T-helper 2 cell (primary cell): ENCODE data around the gene TFF3.
A peak's percentile ranks its signal among the peaks of the same experiment; 100 is the strongest.

ENCODE experiments used
- DNase-seq, 5 experiments: peaks; one replicate each; pipeline versions ENCODE4 v3.0.0 to v3.0.0-alpha.2; 2012 to 2022

The TFF3 gene

DNA sequence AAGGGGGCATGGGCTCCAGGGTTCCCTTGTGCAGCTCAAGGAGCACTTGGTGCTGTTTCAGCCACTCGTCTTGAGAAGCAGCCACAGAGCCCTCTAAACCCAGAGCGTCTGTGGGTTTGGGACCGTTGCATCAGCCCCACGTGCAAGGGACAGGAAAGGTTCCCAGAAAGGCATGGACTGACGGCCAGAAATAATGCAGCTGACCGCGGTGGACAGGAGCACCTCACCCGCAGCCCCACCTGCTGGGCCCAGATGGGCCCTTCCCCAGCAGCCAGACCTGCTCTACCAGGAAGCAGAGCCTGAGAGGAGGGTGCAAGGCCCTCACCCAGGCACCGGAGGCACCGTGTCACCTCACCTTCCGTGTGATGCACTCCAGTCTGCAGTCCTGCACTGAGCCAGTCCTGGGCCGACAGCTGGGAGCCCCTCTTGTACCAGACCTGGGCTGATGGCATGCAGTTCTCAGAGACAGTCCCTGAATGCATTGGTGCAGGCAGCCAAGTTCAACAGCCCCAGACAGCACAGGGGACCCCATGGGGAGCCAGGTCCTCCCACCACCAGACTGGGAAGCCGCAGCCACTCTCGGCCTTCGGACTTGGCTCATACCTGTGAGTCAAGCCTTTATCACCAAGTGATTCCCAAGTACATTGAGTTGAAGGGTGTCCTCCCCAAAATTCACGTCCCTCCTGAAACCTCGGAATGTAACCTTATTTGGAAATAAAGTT lies 4.8 kb upstream of the TFF3 start:
- no peak for DNase-seq

- no peak for DNase-seq
These were observed 4.2 kb upstream of the TFF3 start for GRCh38 chr21:42319376-42319775.

GRCh38 chr21:42317826-42318746 lies 2.9 kb upstream of the TFF3 start:
- no peak for DNase-seq

DNA sequence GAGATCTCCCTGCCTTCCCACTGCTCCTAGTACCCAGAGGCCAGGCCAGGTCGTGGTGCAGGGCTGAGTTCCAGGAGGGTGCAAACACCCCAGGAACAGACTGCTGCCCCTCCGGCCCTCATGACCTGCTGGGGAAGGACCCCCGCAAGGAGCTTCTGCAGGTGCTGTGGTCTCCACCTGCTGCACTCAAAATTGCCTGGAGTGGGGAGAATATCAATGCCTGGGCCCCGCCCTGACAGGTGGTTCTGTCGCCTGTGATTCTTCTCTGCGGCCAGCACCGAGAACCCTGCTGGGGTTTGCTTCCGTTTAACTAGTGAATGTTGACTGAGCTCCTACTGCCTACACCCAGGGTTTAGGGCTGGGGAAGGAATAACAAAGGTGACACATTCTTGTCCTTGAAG lies 2.1 kb upstream of the TFF3 start:
- no peak for DNase-seq

DNA sequence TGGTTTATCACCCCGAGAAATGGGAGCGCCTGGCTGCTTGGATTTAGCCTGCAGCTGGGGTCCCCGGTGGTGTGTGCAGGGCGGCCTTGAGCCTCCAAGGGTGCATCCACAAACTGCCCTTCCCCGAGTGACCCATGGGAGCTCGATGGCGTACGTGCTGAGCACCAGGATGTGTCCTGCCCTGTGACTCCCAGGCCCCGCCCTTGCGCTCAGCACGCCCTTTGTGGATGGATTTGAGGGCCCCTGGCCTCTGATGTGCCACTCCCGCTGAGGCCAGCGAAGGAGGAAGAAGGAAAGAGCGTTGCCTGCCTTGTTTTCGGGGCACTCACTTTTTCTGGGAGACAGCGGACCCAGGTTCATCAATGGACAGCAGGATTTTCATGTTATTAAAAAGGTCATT lies 1.7 kb upstream of the TFF3 start:
- no peak for DNase-seq

- no peak for DNase-seq
These were observed 453 bp downstream of the TFF3 start for GRCh38 chr21:42314616-42315295.

- no peak for DNase-seq
These were observed 1.7 kb downstream of the TFF3 start for GRCh38 chr21:42313501-42313969.

DNA sequence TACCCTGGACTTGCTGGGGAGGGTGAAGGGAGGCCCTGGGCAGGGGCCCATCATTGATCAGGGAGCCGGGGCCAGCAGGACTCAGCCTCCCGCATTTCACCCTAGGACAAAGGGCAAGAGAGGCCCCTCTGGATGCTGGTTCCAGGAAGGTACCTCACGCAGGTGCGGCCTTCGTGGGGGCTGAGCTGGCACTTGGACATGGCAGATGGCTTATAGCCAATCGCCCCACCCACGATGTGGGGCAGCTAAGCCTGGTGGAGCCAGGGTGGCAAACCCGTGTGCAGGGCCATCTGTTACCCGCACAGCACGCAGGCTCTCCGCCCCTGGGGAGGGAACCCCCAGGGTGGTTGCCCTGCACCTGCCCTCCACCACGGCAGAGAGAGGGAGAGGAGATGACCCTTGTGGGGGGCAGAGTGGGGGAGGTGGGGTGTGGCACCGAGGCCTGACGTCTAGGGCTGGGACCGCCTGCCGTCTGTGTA lies 2.5 kb downstream of the TFF3 start:
- DNase-seq: no peak

DNA sequence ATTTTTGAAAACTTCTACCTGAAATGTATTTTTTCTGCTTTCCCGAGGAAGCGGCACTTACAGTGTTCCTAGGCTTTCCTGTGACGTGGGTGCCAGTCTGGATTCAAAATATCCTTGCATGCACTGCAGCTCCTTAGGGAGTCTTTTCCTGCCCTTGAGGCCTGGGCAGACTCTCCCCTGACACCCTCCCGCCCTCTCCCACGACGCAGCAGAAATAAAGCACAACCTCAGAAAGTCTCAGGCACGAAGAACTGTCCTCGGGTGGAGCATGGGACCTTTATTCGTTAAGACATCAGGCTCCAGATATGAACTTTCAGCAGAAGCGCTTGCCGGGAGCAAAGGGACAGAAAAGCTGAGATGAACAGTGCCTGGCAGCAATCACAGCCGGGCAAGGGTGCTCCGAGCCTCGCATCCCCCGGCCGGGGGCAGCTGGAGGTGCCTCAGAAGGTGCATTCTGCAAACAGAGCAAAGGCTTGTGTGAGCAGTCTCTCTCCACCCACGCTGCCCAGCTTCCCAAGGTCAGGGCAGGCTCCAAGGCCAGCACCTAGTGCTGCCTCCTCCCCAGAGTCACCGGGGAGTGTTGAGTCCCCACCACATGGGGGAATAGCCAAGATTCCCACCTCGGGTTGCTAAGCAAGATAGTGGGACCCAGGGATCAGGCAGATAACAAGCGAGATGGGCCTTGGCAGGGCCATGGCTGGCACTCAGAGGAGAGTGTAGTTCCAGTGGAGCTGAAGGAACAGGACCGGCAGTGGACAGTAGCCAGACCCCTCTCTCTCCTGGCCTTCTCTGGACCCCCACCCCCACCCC lies 3.2 kb downstream of the TFF3 start:
- no peak for DNase-seq

DNA sequence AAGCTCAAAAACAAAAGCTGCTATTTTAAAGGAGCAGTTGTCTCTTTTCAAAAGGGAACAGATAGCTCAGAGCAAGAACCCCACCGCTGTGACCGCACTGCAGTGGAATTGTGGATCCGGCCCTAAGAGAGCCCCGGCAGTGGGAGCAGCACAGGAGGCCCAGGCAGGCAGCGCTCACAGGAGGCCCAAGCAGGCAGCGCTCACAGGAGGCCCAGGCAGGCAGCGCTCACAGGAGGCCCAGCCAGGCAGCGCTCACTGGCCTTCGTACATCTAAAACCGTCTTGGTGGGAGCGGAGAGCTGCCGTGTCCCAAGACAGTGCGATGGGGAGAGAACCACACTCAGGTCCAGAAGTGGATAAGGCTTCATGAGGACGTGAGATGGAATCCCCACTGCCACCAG lies 4.0 kb downstream of the TFF3 start:
- no peak for DNase-seq

- DNase-seq: no peak
These were observed 4.7 kb downstream of the TFF3 start for GRCh38 chr21:42310411-42311001.

GRCh38 chr21:42309753-42310213 lies 5.4 kb downstream of the TFF3 start:
- peak; percentile 27 to 67 (median 53) for DNase-seq

DNA sequence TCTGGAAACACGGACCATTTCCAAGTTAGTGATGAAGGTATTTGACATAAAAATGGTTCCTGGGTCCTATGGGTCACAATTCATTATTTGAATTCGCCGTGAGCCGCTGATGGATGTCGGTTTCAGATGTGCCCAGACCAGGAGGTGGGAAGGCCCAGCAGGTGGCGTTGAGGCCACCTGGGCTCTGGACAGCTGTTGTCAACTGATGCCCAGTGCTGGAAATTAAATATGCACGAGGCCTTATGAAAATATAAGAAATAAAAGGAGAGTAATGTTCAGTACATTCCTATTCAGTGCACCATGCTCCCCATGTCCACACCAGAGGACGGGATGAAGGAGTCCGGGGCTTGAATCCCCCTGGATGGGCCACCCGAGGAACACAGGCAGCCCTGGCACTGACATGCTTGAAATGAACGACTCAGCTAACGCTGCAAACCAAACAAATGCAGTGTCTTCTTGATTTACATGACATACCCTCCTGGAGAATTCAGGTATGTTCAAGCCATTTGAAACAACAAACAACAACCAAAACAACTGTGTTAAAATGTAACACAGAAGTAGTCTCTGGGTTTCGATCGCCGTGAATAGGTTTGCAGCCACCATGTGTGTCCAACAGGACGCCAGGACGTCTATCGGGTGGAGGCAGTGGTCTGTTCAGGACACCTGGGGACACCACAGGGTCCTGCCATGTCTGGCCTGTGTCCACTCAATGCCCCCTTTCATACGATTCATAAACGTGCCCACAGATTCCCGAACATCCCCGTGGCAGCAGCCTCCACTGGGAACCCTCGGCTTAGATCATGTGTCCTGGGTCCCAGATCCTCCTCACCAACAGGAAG lies 6.1 kb downstream of the TFF3 start:
- no peak for DNase-seq

DNA sequence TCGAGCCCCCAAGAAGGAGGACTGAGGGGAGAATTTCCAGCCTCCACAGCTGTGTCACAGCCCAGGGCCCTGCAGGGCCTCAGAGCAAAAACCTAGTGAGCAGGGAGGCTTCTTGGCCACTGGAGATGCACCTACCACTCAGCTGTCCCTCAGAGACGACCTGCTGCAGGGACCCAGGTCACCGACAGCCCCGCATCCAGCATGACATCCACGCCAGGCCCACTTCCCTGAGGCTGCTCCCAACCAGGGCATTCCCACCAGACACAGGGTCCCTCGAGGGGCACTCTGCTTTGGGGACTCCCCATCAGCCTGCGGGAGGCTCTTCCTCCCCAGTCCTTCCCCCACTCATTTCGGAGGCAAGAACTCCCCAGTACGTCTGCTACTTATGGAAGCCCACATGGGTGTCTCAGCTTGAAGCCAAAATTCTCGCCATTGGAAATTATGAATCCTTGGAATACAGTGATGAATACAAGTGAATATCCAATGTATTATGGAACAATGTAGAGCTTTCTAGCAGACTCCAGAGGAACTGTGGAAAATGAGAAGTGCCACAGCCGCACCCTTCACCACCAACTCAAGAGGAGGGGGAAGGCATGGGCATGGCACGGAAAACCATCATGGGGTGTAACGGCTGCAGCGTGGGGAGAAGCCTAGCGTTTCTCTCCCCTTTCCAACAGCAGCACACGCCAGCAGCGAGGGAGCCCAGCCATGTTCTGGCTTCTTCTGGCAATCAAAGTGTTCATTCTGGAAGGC lies 6.9 kb downstream of the TFF3 start:
- no peak for DNase-seq

DNA sequence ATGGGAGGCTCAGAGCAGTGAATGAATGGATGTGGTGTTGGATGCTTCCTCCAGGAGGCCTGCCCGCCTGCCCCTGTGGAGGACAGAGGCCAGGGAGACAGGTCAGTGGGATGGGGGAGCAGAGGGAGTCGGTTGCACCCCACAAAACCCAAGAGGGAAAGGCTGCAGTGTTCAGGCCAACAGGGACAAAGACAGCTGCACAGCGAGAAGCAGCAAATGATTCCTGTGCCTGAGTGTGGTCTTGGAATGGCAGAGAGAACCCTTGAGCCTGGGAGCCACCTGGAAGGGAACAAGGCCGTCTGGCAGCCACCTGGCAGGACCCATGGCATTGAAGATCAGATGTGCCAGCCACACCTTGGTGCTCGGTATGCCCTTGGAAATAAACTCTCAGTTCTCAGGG lies 8.1 kb downstream of the TFF3 start:
- DNase-seq: no peak

DNA sequence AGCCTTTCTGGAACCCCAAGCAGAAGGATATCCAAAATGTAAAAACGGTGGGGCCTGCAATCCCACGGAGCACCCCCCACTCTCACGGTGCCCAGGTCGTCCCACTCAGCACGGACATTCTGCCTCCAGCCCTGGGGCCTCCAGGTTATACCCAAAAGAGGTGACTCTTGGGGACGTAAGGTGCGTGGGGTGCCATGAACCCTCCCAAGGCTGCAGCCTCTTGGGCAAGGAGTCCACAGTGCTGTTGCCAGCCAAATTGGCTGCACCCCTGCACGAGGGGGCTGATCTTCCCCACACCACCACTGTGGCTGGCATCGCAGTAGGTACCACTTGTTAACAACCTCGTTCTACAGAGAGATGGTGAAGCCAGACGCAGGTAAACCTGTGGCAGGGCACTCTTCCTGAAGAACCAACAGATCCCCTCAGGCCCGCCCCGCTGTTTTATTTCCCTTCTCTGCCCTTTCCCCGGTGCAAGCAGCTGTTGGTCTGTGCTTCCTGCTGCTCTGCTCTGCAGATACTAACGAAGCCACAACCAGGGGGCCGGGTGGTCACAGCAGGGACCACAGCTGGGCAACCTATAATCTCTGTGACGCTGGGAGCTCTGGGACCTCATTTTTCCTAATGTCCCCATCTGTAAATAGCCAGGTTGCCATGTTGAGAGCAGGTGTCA lies 8.7 kb downstream of the TFF3 start:
- DNase-seq: no peak

DNA sequence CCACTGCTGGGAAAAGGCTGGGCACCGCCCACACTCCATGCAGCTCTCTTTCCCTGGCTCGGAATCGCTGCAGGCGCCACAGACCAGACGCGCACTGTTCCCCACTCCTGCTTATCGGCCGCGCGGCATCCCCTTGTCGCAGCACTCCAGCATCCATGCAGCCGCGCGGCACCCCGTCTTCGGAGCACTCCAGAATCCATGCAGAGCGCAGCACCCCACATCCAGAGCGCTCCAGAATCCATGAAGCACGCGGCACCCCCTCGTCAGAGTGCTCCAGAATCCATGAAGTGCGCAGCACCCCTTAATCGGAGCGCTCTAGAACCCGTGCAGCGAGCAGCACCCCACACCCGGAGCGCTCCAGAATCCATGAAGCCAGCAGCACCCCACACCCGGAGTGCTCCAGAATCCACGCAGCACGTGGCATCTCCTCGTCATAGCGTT lies 9.5 kb downstream of the TFF3 start:
- DNase-seq: no peak

- DNase-seq: no peak
These were observed 10.4 kb downstream of the TFF3 start for GRCh38 chr21:42304556-42305454.
